ENCODE measurements around the gene BBS9. TPM values are rescaled to one million over a fixed set of nuclear protein-coding genes. Genes with fewer than 3 reads are reported as not detected.
"Not testable (repeated sequence)": the region's sequence is repeated elsewhere in the genome, so short reads cannot be mapped to it uniquely, and the experiment has no call there.

BBS9 gene
- total RNA-seq, 1 experiment from 2014 or later = 5.1 TPM

GRCh38 chr7:33093266-33093665 is 36.1 kb upstream of the BBS9 start:
- DNase-seq (ENCODE audit: unreplicated experiment) = no peak
- intact Hi-C loops (cut with micrococcal nuclease) = no loop called here
- Mint-ChIP-seq H3K27ac (ENCODE audit: low read depth, unreplicated experiment) (no peak overlapping the region), H3K36me3 (ENCODE audit: insufficient read depth, unreplicated experiment) (peaks cover 47% of the 10 kb centered on the region), H3K4me1 (ENCODE audit: insufficient read depth, unreplicated experiment) (no peaks in the 10 kb centered on the region), H3K9me3 (ENCODE audit: unreplicated experiment) (no peaks in the 10 kb centered on the region), H3K4me3 (ENCODE audit: unreplicated experiment) (no peak overlapping the region), H3K27me3 (ENCODE audit: insufficient read depth, unreplicated experiment) (no peaks in the 10 kb centered on the region)
- TF ChIP-seq CTCF (IDR thresholded peaks at IDR 0.05; ENCODE audit: unreplicated experiment) = no peak
- CTCF ChIA-PET = interaction anchor here (0.6 kb wide), 1 partner anchor 20 kb away, joined by 3 read pairs; no protein-coding TSS in a partner anchor
- no TSS peak for BruUV-seq (replicated peaks)
- POLR2A ChIA-PET = no interaction called here

- DNase-seq (ENCODE audit: unreplicated experiment); H3K27ac Mint-ChIP-seq (ENCODE audit: low read depth, unreplicated experiment); H3K4me1 Mint-ChIP-seq (ENCODE audit: insufficient read depth, unreplicated experiment); POLR2A ChIA-PET; H3K9me3 Mint-ChIP-seq (ENCODE audit: unreplicated experiment); intact Hi-C loops (cut with micrococcal nuclease); H3K4me3 Mint-ChIP-seq (ENCODE audit: unreplicated experiment); H3K27me3 Mint-ChIP-seq (ENCODE audit: insufficient read depth, unreplicated experiment): not testable (repeated sequence)
- TSS peak; percentile 88 for BruUV-seq (replicated peaks)
- CTCF ChIA-PET = interaction anchor here (1.3 kb wide), 1 partner anchor 14 kb away, joined by 5 read pairs; the partner anchor contains the start of gene RP9
- H3K36me3 Mint-ChIP-seq (ENCODE audit: insufficient read depth, unreplicated experiment) = peaks cover 61% of the 10 kb centered on the region
Observed at GRCh38 chr7:33094745-33095275, 34.6 kb upstream of the BBS9 start.

- no peak overlapping the region for H3K4me3 Mint-ChIP-seq (ENCODE audit: unreplicated experiment)
- POLR2A ChIA-PET = no interaction called here
- intact Hi-C loops (cut with micrococcal nuclease) = no loop called here
- H3K4me1 Mint-ChIP-seq (ENCODE audit: insufficient read depth, unreplicated experiment) = no peaks in the 10 kb centered on the region
- peaks cover 74% of the 10 kb centered on the region for H3K36me3 Mint-ChIP-seq (ENCODE audit: insufficient read depth, unreplicated experiment)
- CTCF ChIA-PET = interaction anchor here (0.6 to 4.2 kb wide), 2 partner anchors 9 to 84 kb away, joined by 3 to 31 read pairs; partner anchors contain the start of gene RP9
- H3K9me3 Mint-ChIP-seq (ENCODE audit: unreplicated experiment) = no peaks in the 10 kb centered on the region
- H3K27ac Mint-ChIP-seq (ENCODE audit: low read depth, unreplicated experiment) = no peak overlapping the region
- no peaks in the 10 kb centered on the region for H3K27me3 Mint-ChIP-seq (ENCODE audit: insufficient read depth, unreplicated experiment)
- BruUV-seq (replicated peaks) = no TSS peak
- DNase-seq (ENCODE audit: unreplicated experiment) = no peak
- no peak for TF ChIP-seq CTCF (IDR thresholded peaks at IDR 0.05; ENCODE audit: unreplicated experiment)
Observed at GRCh38 chr7:33099154-33099940, 30.0 kb upstream of the BBS9 start.

GRCh38 chr7:33100770-33101169 is 28.6 kb upstream of the BBS9 start:
- no peak overlapping the region for H3K4me3 Mint-ChIP-seq (ENCODE audit: unreplicated experiment)
- no peaks in the 10 kb centered on the region for H3K27me3 Mint-ChIP-seq (ENCODE audit: insufficient read depth, unreplicated experiment)
- TF ChIP-seq CTCF (IDR thresholded peaks at IDR 0.05; ENCODE audit: unreplicated experiment) = no peak
- POLR2A ChIA-PET = interaction anchor here (2.0 kb wide), 1 partner anchor 38 kb away, joined by 6 read pairs; the partner anchor contains the start of gene NT5C3A
- H3K27ac Mint-ChIP-seq (ENCODE audit: low read depth, unreplicated experiment) = no peak overlapping the region
- no TSS peak for BruUV-seq (replicated peaks)
- no peaks in the 10 kb centered on the region for H3K4me1 Mint-ChIP-seq (ENCODE audit: insufficient read depth, unreplicated experiment)
- DNase-seq (ENCODE audit: unreplicated experiment) = no peak
- intact Hi-C loops (cut with micrococcal nuclease) = no loop called here
- peaks cover 63% of the 10 kb centered on the region for H3K36me3 Mint-ChIP-seq (ENCODE audit: insufficient read depth, unreplicated experiment)
- CTCF ChIA-PET = interaction anchor here (0.6 to 1.8 kb wide), 5 partner anchors 8 to 410 kb away, joined by 3 to 5 read pairs (median 4); no protein-coding TSS in a partner anchor
- no peaks in the 10 kb centered on the region for H3K9me3 Mint-ChIP-seq (ENCODE audit: unreplicated experiment)

All from MCF 10A (cell line).